ENCODE measurements around the gene MMRN2. TPM values are rescaled to one million over a fixed set of nuclear protein-coding genes. Genes with fewer than 3 reads are reported as not detected.
"Not testable (repeated sequence)": the region's sequence is repeated elsewhere in the genome, so short reads cannot be mapped to it uniquely, and the experiment has no call there.

The MMRN2 gene
- total RNA-seq, 1 donor from 2014 or later = 0.17 TPM

DNA sequence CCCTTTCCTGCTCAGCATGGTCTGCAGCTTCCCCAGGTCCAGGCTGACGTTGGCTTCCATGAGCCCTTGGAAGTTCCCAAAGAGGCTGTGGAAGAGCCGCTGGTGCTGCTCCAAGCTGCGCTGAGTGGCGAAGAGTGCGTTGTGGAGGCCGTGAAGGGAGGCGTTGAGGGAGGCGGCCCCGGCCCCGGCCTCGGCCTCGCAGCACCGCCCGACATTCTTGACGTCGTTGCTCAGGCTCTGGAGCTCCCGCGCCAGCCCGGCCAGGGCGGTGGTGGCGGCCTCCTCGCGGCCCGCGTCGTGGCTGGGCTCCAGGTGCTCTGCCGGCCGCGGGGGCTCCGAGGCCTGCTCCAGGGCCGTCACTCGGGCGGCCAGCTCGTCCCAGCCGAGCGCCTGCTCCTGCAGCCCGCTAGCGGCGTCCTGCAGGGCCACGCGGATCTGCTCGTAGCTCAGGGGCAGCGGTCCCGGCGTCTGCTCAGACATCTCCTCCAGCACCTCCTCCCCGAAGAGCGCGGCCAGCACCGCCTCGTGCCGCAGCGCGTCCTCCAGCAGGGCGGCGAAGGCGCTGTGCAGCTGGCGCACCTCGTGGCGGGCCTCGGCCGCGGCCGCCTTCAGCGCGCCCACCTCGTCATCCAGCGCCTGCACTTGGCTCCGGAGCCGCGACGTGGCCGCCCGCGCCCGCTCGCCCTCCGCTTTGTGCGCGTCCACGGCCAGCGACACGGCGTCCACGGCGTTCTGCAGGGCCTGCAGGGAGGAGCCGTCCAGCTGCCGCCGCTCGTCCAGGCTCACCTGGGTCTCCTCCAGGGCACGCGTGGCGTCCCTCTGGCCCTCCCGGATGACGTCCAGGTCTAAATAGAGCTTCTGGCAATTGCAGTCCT is 14.7 kb downstream of the MMRN2 start:
- DNase-seq (ENCODE audit: low read depth) = no peak
- TF ChIP-seq, protein P1, sequence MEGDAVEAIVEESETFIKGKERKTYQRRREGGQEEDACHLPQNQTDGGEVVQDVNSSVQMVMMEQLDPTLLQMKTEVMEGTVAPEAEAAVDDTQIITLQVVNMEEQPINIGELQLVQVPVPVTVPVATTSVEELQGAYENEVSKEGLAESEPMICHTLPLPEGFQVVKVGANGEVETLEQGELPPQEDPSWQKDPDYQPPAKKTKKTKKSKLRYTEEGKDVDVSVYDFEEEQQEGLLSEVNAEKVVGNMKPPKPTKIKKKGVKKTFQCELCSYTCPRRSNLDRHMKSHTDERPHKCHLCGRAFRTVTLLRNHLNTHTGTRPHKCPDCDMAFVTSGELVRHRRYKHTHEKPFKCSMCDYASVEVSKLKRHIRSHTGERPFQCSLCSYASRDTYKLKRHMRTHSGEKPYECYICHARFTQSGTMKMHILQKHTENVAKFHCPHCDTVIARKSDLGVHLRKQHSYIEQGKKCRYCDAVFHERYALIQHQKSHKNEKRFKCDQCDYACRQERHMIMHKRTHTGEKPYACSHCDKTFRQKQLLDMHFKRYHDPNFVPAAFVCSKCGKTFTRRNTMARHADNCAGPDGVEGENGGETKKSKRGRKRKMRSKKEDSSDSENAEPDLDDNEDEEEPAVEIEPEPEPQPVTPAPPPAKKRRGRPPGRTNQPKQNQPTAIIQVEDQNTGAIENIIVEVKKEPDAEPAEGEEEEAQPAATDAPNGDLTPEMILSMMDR (conservative IDR thresholded peaks at IDR 0.05; ENCODE audit: low read depth, low read length) = no peak
- no peak overlapping the region for H3K4me3 ChIP-seq (ENCODE audit: low read depth, low read length)

DNA sequence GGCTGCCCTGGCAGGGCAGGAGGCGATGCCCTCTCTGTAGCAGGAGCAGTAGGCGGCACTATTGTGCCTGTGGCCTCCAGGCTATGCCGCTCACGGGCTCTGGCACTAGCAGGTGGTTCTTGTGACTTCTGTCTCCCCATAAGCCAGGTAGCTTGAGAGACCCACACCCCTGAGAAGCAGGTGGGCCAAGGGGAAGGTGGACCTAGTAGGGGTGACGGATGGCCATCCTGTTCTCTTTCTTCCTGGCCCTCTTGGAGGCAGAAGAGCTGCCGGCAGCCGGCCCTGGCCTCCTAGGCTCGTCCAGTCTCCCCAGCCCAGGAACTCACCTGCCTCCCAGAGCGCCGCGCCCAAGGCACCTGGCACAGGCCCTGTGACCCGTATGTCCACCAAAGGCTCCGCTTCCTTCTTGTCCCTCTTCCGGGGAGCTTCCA is 15.4 kb downstream of the MMRN2 start:
- no peak for DNase-seq (ENCODE audit: low read depth)

DNA sequence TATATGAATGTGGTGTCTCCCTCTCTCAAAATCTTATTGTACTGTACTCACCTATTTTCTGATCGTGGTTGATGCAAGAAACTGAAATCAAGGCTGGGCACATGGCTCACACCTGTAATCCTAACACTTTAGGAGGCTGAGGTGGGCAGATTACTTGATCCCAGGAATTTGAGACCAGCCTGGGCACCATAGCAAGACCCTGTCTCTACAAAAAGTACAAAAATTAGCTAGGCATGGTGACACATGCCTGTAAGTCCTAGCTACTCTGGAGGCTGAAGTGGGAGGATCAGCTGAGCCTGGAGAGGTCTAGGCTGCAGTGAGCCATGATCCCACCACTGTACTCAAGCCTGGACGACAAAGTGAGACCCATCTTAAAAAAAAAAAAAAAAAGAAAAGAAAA is 16.0 kb downstream of the MMRN2 start:
- H3K4me3 ChIP-seq (ENCODE audit: low read depth, low read length) = no peak overlapping the region
- TF ChIP-seq, protein P1 (conservative IDR thresholded peaks at IDR 0.05; ENCODE audit: low read depth, low read length) = no peak
- DNase-seq (ENCODE audit: low read depth) = no peak

More for the DNA sequence above, 15.4 kb downstream of the MMRN2 start:
- no peak overlapping the region for H3K4me3 ChIP-seq (ENCODE audit: low read depth, low read length)
- TF ChIP-seq, protein P1 (conservative IDR thresholded peaks at IDR 0.05; ENCODE audit: low read depth, low read length) = no peak

DNA sequence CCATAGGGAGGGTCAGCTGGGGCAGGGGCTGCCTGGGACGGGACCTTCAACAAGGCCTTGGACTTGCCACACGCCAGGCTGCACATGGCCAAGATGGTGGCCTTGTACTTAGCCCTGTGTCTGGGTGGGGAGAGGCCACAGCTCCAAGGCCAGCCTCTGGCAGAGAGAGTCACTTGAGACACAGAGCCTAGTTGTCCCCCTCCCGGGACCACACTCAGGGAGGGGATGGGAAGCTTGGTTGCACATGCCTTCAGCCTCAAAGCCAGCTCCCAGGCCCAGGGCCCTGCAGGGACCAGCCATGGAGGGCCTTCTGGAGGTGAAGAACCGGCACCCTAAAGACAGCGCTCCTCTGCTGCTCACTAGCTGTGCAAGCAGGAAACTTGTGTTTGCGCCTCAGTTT is 16.7 kb downstream of the MMRN2 start:
- no peak for DNase-seq (ENCODE audit: low read depth)
- H3K4me3 ChIP-seq (ENCODE audit: low read depth, low read length) = no peak overlapping the region
- TF ChIP-seq, protein P1 (conservative IDR thresholded peaks at IDR 0.05; ENCODE audit: low read depth, low read length) = no peak

DNA sequence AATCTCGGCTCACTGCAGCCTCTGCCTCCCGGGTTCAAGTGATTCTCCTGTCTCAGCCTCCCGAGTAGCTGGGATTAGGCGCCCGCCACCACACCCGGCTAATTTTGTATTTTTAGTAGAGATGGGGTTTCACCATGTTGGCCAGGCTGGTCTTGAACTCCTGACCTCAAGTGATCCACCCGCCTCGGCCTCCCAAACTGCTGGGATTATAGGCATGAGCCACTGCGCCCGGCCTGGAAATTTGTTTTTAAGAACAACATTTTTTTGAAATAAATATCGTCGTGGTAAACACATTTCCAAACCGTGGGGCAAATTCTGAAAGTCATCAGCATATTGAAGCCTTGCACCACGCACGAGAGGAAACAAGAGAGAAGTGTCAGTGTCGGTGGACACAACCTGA is 17.3 kb downstream of the MMRN2 start:
- H3K4me3 ChIP-seq (ENCODE audit: low read depth, low read length); DNase-seq (ENCODE audit: low read depth): not testable (repeated sequence)

DNA sequence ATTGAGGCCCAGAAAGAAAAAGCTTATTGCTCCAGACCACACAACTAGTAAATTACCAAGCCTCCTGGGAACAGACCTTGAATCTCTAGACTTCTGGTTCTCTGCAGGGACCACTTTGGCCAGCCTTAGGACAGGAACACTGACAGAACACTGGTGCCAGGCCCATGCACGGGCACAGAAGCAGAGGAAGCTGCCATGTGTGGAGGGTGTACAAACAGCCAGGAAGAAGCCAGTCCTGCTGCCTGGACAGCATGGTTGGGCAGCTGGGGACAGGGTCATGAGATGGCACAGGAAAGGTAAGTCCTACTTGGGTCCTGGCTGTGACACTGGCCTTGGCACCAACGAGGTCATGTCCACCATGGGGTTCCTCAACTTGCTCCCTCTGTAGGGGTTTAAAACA is 19.2 kb downstream of the MMRN2 start:
- DNase-seq (ENCODE audit: low read depth) = no peak

DNA sequence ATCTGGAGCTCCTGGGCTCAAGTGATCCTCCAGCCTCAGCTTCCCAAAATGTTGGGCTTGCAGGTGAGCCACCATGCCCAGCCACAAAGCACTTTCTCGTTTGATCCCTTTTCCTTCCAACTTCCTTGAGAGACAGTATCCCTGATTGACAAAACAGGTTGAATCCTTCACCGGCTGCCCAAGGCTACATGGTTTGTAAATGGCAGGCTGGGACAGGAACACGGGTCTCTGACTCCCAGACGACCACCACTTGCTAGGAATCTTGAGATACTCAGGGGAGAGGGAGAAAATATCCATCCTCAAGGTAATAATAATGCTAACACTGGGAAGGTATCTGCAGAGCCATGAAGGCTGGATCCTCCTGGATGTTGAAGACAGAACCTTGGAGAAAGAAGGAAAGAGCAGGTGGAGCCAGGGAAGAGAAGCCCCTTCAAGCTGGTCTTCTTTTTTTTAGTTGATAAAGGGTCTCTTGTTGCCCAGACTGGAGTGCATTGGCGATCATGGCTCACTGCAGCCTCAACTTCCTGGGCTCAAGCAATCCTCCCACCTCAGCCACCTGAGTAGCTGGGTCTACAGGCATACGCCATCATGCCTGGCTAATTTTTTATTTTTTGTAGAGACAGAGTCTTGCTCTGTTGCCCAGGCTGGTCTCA is 19.8 kb downstream of the MMRN2 start:
- DNase-seq (ENCODE audit: low read depth) = no peak
- TF ChIP-seq, protein P1 (conservative IDR thresholded peaks at IDR 0.05; ENCODE audit: low read depth, low read length) = no peak
- H3K4me3 ChIP-seq (ENCODE audit: low read depth, low read length) = no peak overlapping the region

More for the DNA sequence above, 19.2 kb downstream of the MMRN2 start:
- TF ChIP-seq, protein P1 (conservative IDR thresholded peaks at IDR 0.05; ENCODE audit: low read depth, low read length) = no peak
- no peak overlapping the region for H3K4me3 ChIP-seq (ENCODE audit: low read depth, low read length)

Measured in epithelial cell of proximal tubule (primary cell).